NCI-H187 (cell line): ENCODE results near the gene OR4E2.
"Not testable (repeated sequence)": the region's sequence is repeated elsewhere in the genome, so short reads cannot be mapped to it uniquely, and the experiment has no call there.

Experiments
- DNase-seq, 2 experiments: peaks; one replicate each; lab custom pipeline; 2025; lab: John Stamatoyannopoulos, UW

The OR4E2 gene

DNA sequence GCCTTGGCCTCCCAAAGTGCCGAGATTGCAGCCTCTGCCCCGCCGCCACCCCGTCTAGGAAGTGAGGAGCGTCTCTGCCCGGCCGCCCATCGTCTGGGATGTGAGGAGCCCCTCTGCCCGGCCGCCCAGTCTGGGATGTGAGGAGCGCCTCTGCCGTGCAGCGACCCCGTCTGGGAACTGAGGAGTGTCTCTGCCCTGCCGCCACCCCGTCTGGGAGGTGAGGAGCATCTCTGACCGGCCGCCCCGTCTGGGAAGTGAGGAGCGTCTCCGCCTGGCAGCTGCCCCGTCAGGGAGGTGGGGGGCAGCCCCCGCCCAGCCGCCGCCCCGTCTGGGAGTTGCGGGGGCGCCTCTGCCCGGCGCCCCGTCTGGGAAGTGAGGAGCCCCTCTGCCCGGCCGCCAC lies 44.0 kb downstream of the OR4E2 start:
- not testable (repeated sequence) for DNase-seq

GRCh38 chr14:21698538-21698937 lies 44.9 kb downstream of the OR4E2 start:
- peak in 1 of 2 experiments; percentile 24 for DNase-seq

- DNase-seq, result peak in 1 of 2 experiments; percentile 20
Measured at GRCh38 chr14:21699551-21699950, 45.9 kb downstream of the OR4E2 start.

DNA sequence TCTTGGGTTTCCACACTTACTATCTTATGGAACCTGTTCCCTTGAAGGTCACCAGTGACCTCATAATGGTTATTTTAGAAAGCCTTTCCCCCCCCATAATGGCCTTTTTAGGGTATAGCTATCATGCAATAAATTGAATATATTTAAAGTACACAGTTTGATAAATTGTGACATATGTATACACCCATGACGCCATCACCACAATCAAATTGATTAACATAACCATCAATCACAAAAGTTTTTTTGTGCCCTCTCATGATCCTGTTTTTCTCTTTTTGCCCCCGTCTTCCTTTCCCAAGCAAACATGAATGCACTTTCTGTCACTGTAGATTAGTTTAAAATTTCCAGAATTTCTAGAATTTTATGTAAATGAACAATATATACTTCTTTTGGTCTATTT lies 48.7 kb downstream of the OR4E2 start:
- no peak for DNase-seq

DNA sequence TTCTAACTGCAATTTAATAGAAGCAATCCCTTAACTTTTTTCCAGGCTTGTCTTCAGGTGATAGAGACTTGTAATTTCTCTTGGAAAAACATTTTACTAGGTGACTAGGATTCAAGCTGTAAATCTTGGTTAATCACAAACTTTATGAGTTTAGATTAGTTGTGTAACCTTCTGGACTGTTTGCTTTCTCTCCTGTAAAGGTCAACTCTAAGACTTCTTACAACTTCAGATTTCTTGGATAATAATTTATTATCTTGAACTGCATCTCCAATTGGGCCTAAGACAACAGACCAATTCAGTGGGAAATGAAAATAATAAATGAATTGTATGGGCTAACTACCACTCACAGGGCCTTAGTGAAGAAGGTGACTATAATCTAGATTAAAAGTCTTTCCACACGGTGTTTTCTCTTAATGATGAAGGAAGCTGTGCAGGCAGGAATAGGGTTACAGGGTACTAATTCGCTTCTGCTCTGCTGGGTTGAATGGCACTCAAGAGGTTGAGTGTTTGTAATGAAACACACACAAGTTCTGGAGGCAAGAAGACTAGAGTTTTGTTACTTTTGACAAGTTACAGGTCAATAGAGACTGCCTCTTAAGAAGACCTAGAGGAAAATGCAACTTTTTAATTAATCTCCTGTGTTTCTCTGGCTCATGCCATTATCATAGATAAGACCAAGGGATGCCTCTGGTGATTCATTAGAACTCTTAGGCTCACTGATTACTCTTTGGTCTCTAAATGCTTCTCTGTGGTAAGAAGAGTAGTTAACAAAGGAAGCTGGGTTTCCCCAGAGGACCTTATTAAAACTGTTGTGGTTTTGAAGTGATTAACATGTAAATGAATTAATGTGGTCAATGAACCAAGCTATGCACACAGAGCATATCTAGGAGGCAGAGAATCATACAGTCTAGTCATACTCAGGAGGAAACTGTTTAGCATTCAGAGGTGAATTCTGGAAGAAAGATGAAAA lies 50.0 kb downstream of the OR4E2 start:
- DNase-seq, result peak; percentile 33 to 72

- DNase-seq, result no peak
Measured at GRCh38 chr14:21704338-21704737, 50.7 kb downstream of the OR4E2 start.

- peak; percentile 7 to 26 for DNase-seq
Measured at GRCh38 chr14:21711360-21711961, 57.8 kb downstream of the OR4E2 start.

GRCh38 chr14:21712036-21712435 lies 58.4 kb downstream of the OR4E2 start:
- no peak for DNase-seq

DNA sequence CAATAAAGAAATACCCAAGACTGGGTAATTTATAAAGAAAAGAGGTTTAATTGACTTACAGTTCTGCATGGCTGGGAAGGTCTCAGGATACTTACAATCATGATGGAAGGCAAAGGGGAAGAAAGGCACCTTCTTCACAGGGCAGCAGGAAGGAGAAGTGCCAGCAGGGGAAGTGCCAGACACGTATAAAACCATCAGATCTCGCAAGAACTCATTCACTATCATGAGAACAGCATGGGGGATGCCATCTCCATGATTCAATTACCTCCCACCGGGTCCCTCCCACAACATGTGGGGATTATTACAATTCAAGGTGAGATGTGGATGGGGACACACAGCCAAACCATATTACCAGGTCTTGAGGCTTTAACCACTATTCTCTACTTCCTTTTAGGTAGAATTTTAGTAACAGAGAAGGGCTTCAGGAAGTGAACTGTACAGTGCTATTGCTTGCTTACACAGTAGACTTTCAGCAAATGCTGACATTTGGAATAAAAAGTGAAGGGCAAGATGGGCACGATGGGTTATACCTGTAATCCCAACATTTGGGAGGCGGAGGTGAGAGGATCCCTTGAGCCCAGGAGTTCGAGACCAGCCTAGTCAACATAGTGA lies 60.8 kb downstream of the OR4E2 start:
- DNase-seq, result no peak
